LNCAP (cell line): ENCODE data around the gene CCDC78.

Experiments used
- CTCF ChIP-seq: fragments of 450-650 bp; IDR thresholded peaks from 2 replicates; pipeline ENCODE4 v1.5.1; 2017; ENCODE audit warnings: mild to moderate bottlenecking

Gene CCDC78

DNA sequence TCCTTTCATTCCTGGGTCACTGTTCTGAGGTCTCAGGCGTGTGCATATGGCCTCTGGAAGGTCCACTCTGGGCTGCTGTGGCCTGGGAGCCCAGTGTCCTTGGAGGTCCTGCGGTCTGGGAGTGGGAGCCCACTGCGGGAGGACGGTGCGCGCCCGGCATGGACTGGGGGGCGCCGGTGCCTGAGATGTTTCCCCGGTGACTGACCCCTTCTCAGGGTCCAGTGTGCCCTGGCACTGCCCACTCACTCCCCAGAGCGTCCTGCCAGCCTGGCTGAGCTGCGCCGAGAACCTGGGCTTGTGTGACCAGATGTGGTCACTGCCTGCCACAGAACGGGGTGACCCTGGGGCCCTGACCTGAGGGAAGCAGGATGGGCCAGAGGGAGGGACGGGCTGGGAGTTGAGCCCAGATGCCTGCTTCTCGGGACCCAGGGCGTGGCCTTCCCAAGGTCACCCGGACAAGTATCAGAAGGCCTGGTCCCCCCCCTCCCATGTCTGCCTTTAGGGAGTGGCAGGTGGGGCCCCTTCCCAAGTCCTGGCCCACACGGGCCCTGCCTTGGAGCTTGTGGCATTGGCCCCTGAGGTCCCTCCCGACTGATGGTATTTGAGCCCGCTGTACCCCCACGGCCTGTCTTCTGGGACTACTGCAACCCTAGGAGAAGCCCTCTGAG lies 51.9 kb downstream of the CCDC78 start:
- TF ChIP-seq CTCF, result no peak

GRCh38 chr16:673399-673991 lies 52.7 kb downstream of the CCDC78 start:
- TF ChIP-seq CTCF, result no peak

GRCh38 chr16:672851-673250 lies 53.4 kb downstream of the CCDC78 start:
- no peak for TF ChIP-seq CTCF
